Astrocyte of the spinal cord (primary cell): Measurements from ENCODE around the gene DPH2.

ENCODE experiments used
- DNase-seq: peaks from one replicate; pipeline ENCODE4 v3.0.0; 2011; ENCODE audit warnings: low read depth, low spot score
- H3K4me3 ChIP-seq: 2 replicates; pipeline ENCODE4 v1.5.1; 2011; ENCODE audit warnings: low read depth, mild to moderate bottlenecking, low read length, moderate library complexity
- in situ Hi-C: cut with HindIII; loops from 2 replicates; pipeline ENCODE4 v1.10.0; 2017; ENCODE audit warnings: low sequenced_read_pairs
- TF ChIP-seq, protein P1 (sequence below): IDR thresholded peaks from 2 replicates; pipeline ENCODE4 v1.5.1; 2012; ENCODE audit warnings: low read depth, mild to moderate bottlenecking, low read length, inconsistent platforms

Gene DPH2

DNA sequence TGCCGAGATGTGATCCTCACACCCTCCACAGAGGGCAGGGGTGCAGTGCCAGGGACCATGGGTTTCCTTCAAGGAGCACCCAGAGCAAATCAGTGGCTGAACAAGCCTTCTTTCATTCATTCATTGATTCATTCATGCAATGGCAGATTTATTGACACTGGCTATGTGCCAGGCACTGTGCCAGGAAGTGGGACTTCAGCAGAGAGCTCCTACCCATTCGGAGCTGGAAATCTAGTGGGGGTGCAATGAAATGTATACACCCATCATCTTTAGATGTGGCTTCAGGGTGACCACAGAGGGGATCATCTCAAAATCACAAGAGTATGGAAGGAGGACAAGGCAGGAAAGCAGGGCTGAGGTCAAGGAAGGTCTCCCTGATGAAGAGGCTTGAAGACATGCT is 42.6 kb downstream of the DPH2 start:
- TF ChIP-seq, protein P1, sequence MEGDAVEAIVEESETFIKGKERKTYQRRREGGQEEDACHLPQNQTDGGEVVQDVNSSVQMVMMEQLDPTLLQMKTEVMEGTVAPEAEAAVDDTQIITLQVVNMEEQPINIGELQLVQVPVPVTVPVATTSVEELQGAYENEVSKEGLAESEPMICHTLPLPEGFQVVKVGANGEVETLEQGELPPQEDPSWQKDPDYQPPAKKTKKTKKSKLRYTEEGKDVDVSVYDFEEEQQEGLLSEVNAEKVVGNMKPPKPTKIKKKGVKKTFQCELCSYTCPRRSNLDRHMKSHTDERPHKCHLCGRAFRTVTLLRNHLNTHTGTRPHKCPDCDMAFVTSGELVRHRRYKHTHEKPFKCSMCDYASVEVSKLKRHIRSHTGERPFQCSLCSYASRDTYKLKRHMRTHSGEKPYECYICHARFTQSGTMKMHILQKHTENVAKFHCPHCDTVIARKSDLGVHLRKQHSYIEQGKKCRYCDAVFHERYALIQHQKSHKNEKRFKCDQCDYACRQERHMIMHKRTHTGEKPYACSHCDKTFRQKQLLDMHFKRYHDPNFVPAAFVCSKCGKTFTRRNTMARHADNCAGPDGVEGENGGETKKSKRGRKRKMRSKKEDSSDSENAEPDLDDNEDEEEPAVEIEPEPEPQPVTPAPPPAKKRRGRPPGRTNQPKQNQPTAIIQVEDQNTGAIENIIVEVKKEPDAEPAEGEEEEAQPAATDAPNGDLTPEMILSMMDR = no peak
- no peak overlapping the region for H3K4me3 ChIP-seq
- no peak for DNase-seq
- in situ Hi-C loops = no loop called here

DNA sequence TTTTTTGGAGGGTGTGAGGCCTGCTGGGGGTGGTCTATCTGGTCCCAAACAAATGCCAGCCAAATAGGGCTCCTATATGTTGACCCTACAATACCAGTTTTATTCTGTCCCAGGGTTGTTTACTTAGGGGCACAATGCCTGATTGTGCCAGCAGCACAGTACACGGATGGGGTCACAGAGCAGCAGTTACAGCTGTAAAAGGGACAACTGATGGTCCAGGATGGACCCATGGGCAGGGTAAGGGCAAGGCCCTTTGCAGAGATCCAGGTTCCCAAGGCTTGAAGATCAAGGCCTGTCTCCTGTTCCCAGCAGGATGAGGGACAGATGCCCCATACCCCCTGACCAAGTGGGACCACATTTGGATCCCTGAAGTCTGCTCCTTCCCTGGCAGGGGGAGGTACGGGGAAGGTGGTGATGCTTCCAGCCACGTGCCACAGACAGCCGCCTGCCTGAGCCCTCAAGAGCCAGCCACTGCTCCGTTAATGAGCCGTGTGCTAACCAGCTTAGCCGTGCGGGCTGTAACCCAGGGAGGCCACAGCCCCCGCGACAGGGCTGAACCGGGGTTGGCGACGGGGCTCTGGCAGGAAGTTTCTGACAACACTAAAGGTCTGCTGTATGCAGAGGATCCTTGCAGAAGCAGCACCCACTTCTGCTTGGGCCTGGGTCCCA is 43.3 kb downstream of the DPH2 start:
- in situ Hi-C loops = no loop called here
- TF ChIP-seq, protein P1 = no peak
- no peak for DNase-seq
- no peak overlapping the region for H3K4me3 ChIP-seq

DNA sequence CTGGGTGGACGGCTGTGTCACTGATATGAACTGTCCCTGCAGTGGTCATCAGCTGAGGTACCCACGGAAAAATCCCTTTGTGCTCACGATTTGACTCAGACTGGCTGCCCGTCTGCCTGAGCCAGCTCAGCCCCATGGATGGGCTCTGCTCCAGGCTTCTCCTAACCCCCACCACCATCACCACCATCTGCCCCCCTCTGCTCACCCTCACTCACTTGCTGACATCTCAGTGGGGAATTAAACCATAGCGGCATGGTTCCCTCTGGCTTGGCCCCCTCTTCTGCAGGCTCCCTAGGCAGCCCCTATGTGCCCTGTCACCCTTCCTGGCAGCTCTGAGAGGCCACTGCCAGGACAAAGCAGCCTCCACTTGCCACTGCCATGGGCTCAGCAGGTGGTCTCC is 44.1 kb downstream of the DPH2 start:
- H3K4me3 ChIP-seq = no peak overlapping the region
- in situ Hi-C loops = no loop called here
- DNase-seq = no peak
- TF ChIP-seq, protein P1 = no peak

- no peak for DNase-seq
- in situ Hi-C loops = no loop called here
- no peak overlapping the region for H3K4me3 ChIP-seq
- TF ChIP-seq, protein P1 = no peak
Observed at GRCh38 chr1:44014365-44015104, 44.7 kb downstream of the DPH2 start.

DNA sequence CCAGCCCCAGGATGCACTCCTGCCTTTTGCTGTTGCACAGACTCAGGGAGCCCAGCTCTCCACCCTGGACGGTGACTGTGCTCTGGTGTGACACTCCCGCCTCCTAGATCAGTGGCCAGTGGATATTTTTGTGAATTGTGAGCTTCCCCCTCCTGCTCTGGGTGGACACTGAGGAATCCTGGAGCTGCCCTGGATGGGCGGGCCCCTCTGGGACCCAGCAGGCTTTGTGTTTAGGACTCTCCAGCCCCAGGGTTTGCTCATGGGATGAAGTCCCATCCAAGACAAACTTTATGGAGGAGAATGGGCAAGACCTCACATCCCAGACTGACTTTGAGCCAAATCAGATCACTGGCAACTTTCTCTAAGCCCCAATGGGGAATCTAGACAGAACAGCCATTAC is 45.4 kb downstream of the DPH2 start:
- no peak overlapping the region for H3K4me3 ChIP-seq
- in situ Hi-C loops = no loop called here
- DNase-seq = no peak
- TF ChIP-seq, protein P1 = no peak

DNA sequence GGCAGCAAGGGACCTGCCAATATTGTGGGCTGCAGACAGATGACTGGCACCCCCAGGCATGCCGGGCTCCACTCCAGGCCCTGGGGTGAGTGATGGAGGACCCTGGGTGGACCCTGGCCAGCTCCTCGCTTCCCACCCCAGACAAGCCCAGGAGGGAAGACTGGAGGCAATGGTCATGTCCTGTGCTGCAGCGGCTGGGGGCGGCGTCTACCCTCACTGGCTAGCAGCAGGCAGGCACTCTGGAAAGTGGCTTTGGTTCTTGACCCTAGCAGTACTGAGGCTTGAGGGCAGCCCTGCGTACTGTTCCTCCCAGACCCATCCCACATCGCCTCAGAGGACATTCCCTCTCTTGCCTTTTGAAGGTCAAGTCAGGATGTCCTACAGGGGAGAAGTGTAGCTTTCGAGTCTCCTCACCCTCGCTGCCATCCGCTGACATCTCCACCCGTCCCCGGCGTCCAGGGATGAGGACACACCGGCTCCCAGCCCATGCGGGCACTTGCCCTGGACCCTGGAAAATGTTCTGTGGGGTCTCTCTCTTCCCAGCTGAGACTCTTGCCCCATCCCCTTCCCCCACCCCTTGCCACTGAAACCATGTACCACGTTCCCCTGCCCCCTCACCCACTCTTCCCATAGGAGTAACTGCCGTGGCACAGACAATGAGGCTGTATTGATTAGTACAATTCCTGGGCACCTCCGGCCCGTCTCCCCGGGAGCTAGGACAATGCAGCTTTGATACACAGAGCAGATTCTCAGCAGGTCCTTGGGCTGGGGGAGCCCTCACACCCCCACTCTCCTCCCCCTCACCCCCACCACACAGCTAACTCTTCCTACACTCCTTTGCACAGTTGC is 46.5 kb downstream of the DPH2 start:
- TF ChIP-seq, protein P1 = no peak
- no peak for DNase-seq
- H3K4me3 ChIP-seq = no peak overlapping the region
- in situ Hi-C loops = no loop called here
